ENCODE data around the gene LRRFIP2.

- TF ChIP-seq POLR2AphosphoS5 (IDR thresholded peaks at IDR 0.05) (no peak), EP300 (IDR thresholded peaks at IDR 0.05) (no peak)
- TF ChIP-seq, protein P1, sequence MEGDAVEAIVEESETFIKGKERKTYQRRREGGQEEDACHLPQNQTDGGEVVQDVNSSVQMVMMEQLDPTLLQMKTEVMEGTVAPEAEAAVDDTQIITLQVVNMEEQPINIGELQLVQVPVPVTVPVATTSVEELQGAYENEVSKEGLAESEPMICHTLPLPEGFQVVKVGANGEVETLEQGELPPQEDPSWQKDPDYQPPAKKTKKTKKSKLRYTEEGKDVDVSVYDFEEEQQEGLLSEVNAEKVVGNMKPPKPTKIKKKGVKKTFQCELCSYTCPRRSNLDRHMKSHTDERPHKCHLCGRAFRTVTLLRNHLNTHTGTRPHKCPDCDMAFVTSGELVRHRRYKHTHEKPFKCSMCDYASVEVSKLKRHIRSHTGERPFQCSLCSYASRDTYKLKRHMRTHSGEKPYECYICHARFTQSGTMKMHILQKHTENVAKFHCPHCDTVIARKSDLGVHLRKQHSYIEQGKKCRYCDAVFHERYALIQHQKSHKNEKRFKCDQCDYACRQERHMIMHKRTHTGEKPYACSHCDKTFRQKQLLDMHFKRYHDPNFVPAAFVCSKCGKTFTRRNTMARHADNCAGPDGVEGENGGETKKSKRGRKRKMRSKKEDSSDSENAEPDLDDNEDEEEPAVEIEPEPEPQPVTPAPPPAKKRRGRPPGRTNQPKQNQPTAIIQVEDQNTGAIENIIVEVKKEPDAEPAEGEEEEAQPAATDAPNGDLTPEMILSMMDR (IDR thresholded peaks at IDR 0.05): no peak
Measured at GRCh38 chr3:37100411-37100810, 74.0 kb downstream of the LRRFIP2 start.

All from upper lobe of left lung (tissue), 4 donors.